Measurements from ENCODE around the gene ATP11B. TPM values are rescaled to one million over a fixed set of nuclear protein-coding genes. Genes with fewer than 3 reads are reported as not detected.

Gene ATP11B
- polyA plus RNA-seq, 2 of the 4 experiments (the other 2 are of a cell fraction): 10.1 to 17.2 TPM

DNA sequence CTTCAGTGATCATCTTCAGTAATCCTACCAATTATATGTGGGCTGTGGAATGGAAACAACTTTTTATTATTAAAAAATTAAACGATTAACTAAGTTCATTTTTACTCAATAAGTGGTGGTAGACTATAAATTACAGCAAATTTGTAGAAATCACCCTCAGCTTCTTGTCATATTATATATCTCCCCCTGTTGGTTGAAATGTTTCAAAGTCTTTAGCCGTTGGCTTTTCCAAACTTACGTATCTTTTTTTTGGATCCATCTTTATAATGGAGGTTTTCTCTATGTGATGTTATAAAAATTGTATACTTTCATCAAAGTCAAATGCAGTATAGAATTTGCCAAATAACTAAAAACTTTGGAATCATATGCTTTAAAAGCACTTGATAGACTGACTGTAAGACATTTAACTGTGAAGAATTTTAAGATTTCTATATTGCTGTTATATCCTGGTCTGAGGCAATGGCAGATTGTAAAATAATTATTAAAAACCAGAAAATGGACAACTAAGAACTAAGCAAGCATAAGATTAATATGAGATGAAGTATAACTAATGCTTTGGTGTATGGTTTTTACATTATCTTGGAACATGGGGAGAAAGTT is 44.7 kb downstream of the ATP11B start:
- ATAC-seq (no peak), DNase-seq (ENCODE audit: low read depth in 1 of 2, low spot score in 1 of 2) (peak in 1 of 2 experiments; percentile 9), FAIRE-seq (no peak)
- Histone ChIP-seq H3K9me3 (no peaks in the 10 kb centered on the region), H3K4me3 (no peak overlapping the region), H3K4me2 (no peak overlapping the region), H3K4me1 (0 out of 3 replicates have a peak, but pooled peaks cover 4% of the 10 kb centered on the region), H3K27ac (no peak overlapping the region)
- ChIA-PET POLR2A (interaction anchor here (0.9 kb wide), 1 partner anchor 124 kb away, joined by 3 read pairs; no protein-coding TSS in a partner anchor), CTCF (interaction anchor here (0.6 to 1.3 kb wide), 3 partner anchors 122 to 194 kb away, joined by 4 to 6 read pairs (median 5); no protein-coding TSS in a partner anchor)
- WGBS (ENCODE audit: missing lambda C conversion rate): 41% methylated on average over 3 of the region's 3 CpGs
- TF ChIP-seq SMC3 (IDR thresholded peaks at IDR 0.05) (peak; percentile 24; the same call in 1 of the 3 replicates), FOXS1 (CRISPR knock-in tag; IDR thresholded peaks at IDR 0.05) (no peak), RAD21 (conservative IDR thresholded peaks at IDR 0.05 in 1 of 2, IDR thresholded peaks at IDR 0.05 in 1 of 2) (peak; percentile 20 to 28; a peak in 2 of 5 replicates)
- TF ChIP-seq, protein P1, sequence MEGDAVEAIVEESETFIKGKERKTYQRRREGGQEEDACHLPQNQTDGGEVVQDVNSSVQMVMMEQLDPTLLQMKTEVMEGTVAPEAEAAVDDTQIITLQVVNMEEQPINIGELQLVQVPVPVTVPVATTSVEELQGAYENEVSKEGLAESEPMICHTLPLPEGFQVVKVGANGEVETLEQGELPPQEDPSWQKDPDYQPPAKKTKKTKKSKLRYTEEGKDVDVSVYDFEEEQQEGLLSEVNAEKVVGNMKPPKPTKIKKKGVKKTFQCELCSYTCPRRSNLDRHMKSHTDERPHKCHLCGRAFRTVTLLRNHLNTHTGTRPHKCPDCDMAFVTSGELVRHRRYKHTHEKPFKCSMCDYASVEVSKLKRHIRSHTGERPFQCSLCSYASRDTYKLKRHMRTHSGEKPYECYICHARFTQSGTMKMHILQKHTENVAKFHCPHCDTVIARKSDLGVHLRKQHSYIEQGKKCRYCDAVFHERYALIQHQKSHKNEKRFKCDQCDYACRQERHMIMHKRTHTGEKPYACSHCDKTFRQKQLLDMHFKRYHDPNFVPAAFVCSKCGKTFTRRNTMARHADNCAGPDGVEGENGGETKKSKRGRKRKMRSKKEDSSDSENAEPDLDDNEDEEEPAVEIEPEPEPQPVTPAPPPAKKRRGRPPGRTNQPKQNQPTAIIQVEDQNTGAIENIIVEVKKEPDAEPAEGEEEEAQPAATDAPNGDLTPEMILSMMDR (IDR thresholded peaks at IDR 0.05): peak; percentile 42

DNA sequence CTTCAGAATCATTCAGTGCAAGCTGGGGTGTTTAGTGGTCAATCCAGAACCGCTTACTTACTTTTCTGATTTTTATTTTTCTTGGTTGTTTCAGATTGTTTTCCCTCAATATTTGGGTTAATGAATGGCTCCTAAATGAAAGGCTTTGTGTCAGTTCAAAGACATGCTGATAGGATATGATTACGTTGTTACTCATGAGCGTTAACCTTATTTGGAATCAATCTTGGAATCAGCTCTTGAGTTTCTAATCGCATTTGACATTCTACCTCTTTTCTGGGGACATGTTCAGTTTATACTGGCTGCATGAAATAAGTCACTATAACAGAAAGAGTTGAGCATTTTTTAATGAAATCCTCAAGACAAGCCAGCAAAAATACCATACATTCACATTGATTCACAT is 50.2 kb downstream of the ATP11B start:
- no peak overlapping the region for H3K4me2 ChIP-seq
- H3K27ac ChIP-seq: no peak overlapping the region
- ATAC-seq: no peak
- no peak overlapping the region for H3K4me3 ChIP-seq
- DNase-seq (ENCODE audit: low read depth in 1 of 2, low spot score in 1 of 2): no peak
- CTCF ChIA-PET: interaction anchor here (0.6 kb wide), 1 partner anchor 85 kb away, joined by 3 read pairs; no protein-coding TSS in a partner anchor
- no peak for TF ChIP-seq MAFK (IDR thresholded peaks at IDR 0.05; ENCODE audit: partially characterized antibody)
- TF ChIP-seq NR3C1 (IDR thresholded peaks at IDR 0.05): no peak
- no peak for TF ChIP-seq CEBPB (IDR thresholded peaks at IDR 0.05)
- no peak for TF ChIP-seq JUN (IDR thresholded peaks at IDR 0.05)
- TF ChIP-seq, protein P1 (IDR thresholded peaks at IDR 0.05): no peak
- TF ChIP-seq RNF2 (IDR thresholded peaks at IDR 0.05; ENCODE audit: borderline replicate concordance, low read depth): no peak
- TF ChIP-seq KDM5A (IDR thresholded peaks at IDR 0.05): no peak
- TF ChIP-seq, protein P2, sequence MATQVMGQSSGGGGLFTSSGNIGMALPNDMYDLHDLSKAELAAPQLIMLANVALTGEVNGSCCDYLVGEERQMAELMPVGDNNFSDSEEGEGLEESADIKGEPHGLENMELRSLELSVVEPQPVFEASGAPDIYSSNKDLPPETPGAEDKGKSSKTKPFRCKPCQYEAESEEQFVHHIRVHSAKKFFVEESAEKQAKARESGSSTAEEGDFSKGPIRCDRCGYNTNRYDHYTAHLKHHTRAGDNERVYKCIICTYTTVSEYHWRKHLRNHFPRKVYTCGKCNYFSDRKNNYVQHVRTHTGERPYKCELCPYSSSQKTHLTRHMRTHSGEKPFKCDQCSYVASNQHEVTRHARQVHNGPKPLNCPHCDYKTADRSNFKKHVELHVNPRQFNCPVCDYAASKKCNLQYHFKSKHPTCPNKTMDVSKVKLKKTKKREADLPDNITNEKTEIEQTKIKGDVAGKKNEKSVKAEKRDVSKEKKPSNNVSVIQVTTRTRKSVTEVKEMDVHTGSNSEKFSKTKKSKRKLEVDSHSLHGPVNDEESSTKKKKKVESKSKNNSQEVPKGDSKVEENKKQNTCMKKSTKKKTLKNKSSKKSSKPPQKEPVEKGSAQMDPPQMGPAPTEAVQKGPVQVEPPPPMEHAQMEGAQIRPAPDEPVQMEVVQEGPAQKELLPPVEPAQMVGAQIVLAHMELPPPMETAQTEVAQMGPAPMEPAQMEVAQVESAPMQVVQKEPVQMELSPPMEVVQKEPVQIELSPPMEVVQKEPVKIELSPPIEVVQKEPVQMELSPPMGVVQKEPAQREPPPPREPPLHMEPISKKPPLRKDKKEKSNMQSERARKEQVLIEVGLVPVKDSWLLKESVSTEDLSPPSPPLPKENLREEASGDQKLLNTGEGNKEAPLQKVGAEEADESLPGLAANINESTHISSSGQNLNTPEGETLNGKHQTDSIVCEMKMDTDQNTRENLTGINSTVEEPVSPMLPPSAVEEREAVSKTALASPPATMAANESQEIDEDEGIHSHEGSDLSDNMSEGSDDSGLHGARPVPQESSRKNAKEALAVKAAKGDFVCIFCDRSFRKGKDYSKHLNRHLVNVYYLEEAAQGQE (IDR thresholded peaks at IDR 0.05): no peak
- no peak for TF ChIP-seq MAZ (IDR thresholded peaks at IDR 0.05; ENCODE audit: borderline replicate concordance, low read depth, low read length)
- TF ChIP-seq CBX8 (IDR thresholded peaks at IDR 0.05): no peak
- TF ChIP-seq ZNF302 (CRISPR knock-in tag; IDR thresholded peaks at IDR 0.05): no peak
- TF ChIP-seq ZSCAN20 (CRISPR knock-in tag; IDR thresholded peaks at IDR 0.05): no peak
- TF ChIP-seq EHMT2 (IDR thresholded peaks at IDR 0.05; ENCODE audit: low read depth): no peak
- no peak for TF ChIP-seq POLR2A (IDR thresholded peaks at IDR 0.05; ENCODE audit: low read length)
- TF ChIP-seq EHF (CRISPR knock-in tag; IDR thresholded peaks at IDR 0.05): no peak
- no peak for TF ChIP-seq NPAS2 (CRISPR knock-in tag; IDR thresholded peaks at IDR 0.05; ENCODE audit: borderline replicate concordance)
- no peak for TF ChIP-seq POLR2AphosphoS2 (conservative IDR thresholded peaks at IDR 0.05; ENCODE audit: low read length)
- TF ChIP-seq, protein P3, sequence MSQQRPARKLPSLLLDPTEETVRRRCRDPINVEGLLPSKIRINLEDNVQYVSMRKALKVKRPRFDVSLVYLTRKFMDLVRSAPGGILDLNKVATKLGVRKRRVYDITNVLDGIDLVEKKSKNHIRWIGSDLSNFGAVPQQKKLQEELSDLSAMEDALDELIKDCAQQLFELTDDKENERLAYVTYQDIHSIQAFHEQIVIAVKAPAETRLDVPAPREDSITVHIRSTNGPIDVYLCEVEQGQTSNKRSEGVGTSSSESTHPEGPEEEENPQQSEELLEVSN (IDR thresholded peaks at IDR 0.05; ENCODE audit: borderline replicate concordance, low read depth): no peak
- no peak for TF ChIP-seq JUNB (IDR thresholded peaks at IDR 0.05)
- no peak for TF ChIP-seq PHF8 (IDR thresholded peaks at IDR 0.05; ENCODE audit: borderline replicate concordance, low read depth)
- 0 out of 3 replicates have a peak, but pooled peaks cover 4% of the 10 kb centered on the region for H3K4me1 ChIP-seq
- POLR2A ChIA-PET: no interaction called here
- FAIRE-seq: no peak
- H3K9me3 ChIP-seq: no peaks in the 10 kb centered on the region
- 83% methylated on average over 4 of the region's 4 CpGs for WGBS (ENCODE audit: missing lambda C conversion rate)

All from A549 (cell line).